CD14-positive monocyte (primary cell): ENCODE measurements around the gene CTNNA3. TPM values are rescaled to one million over a fixed set of nuclear protein-coding genes. Genes with fewer than 3 reads are reported as not detected.

Experiments
- DNase-seq, 3 donors: peaks; one replicate each; pipeline ENCODE4 v3.0.0-alpha.2; 2011 to 2022
- H2AFZ ChIP-seq: 2 replicates; pipeline ENCODE4 v1.6.0; 2012; ENCODE audit warnings: mild to moderate bottlenecking, low read depth, low read length, inconsistent platforms; ENCODE audit not compliant: insufficient read depth, poor library complexity, severe bottlenecking
- H3K27ac ChIP-seq, 2 donors: 1 replicate in 1 of 2; 2 replicates in 1 of 2; pipeline ENCODE4 v1.5.1; 2012 to 2013; ENCODE audit warnings: low read length in 2 of 2, control low read depth in 1 of 2, inconsistent platforms in 1 of 2, low read depth in 1 of 2, mild to moderate bottlenecking in 1 of 2
- H3K27me3 ChIP-seq, 2 donors: one replicate each; pipeline versions ENCODE4 v1.6.0 to v1.6.1; 2011 to 2013; ENCODE audit warnings: low read length in 2 of 2; ENCODE audit not compliant: control insufficient read depth in 2 of 2, insufficient read depth in 2 of 2
- H3K36me3 ChIP-seq, 2 donors: replicated peaks in 1 of 2; 1 replicate in 1 of 2; 2 replicates in 1 of 2; pipeline versions ENCODE4 v1.5.1 to v1.6.1; 2012 to 2013; ENCODE audit warnings: low read length in 2 of 2, control low read depth in 1 of 2, inconsistent platforms in 1 of 2, mild to moderate bottlenecking in 1 of 2; ENCODE audit not compliant: insufficient read depth in 2 of 2, control insufficient read depth in 1 of 2
- H3K4me1 ChIP-seq, 2 donors: 1 replicate in 1 of 2; 2 replicates in 1 of 2; pipeline versions ENCODE4 v1.5.1 to v1.6.1; 2012 to 2013; ENCODE audit warnings: low read length in 2 of 2, control low read depth in 1 of 2, inconsistent platforms in 1 of 2, mild to moderate bottlenecking in 1 of 2, moderate library complexity in 1 of 2; ENCODE audit not compliant: insufficient read depth in 2 of 2, control insufficient read depth in 1 of 2
- H3K4me2 ChIP-seq: replicated peaks from 2 replicates; pipeline ENCODE3; 2012; ENCODE audit warnings: low read length, moderate library complexity, mild to moderate bottlenecking; ENCODE audit not compliant: poor library complexity, severe bottlenecking; ENCODE audit errors: extremely low read depth
- H3K4me3 ChIP-seq, 3 experiments: fragments of 200-600 bp in 1 of 3; sonication (generic) in 1 of 3; replicated peaks in 1 of 3; 1 replicate in 2 of 3; 2 replicates in 1 of 3; pipeline ENCODE4 v1.5.1; 2011 to 2013; ENCODE audit warnings: low read length in 3 of 3, mild to moderate bottlenecking in 3 of 3, control low read depth in 2 of 3, low read depth in 2 of 3, inconsistent platforms in 1 of 3, moderate library complexity in 1 of 3
- H3K79me2 ChIP-seq: 2 replicates; pipeline ENCODE4 v1.6.0; 2012; ENCODE audit warnings: mild to moderate bottlenecking, control low read depth, inconsistent platforms, low read length, moderate library complexity; ENCODE audit not compliant: insufficient read depth
- H3K9ac ChIP-seq: 2 replicates; pipeline ENCODE4 v1.6.0; 2017; ENCODE audit warnings: low read length, mild to moderate bottlenecking; ENCODE audit not compliant: insufficient read depth, poor library complexity, severe bottlenecking
- H3K9me3 ChIP-seq, 2 donors: replicated peaks in 1 of 2; 1 replicate in 1 of 2; 2 replicates in 1 of 2; pipeline versions ENCODE4 v1.5.1 to v1.6.1; 2012 to 2013; ENCODE audit warnings: low read length in 2 of 2, control low read depth in 1 of 2; ENCODE audit not compliant: control insufficient read depth in 1 of 2, insufficient read depth in 1 of 2
- H4K20me1 ChIP-seq: 2 replicates; pipeline ENCODE4 v1.6.0; 2012; ENCODE audit warnings: mild to moderate bottlenecking, low read length, control low read depth, moderate library complexity; ENCODE audit not compliant: insufficient read depth
- H3K27ac Mint-ChIP-seq, 7 donors: one replicate each; pipeline ENCODE4 v1.8.0; 2020; ENCODE audit warnings: mild to moderate bottlenecking in 7 of 7, mixed read lengths in 7 of 7, moderate library complexity in 6 of 7, inconsistent platforms in 2 of 7
- H3K27me3 Mint-ChIP-seq, 3 donors: one replicate each; pipeline ENCODE4 v1.8.0; 2021 to 2022; ENCODE audit warnings: low read depth in 3 of 3, mild to moderate bottlenecking in 3 of 3, mixed read lengths in 3 of 3, moderate library complexity in 3 of 3, inconsistent platforms in 1 of 3
- H3K36me3 Mint-ChIP-seq, 2 donors: one replicate each; pipeline ENCODE4 v1.8.0; 2020; ENCODE audit warnings: mixed read lengths in 2 of 2, inconsistent platforms in 1 of 2, mild to moderate bottlenecking in 1 of 2
- H3K4me1 Mint-ChIP-seq: one replicate; pipeline ENCODE4 v1.8.0; 2020; ENCODE audit warnings: mild to moderate bottlenecking, mixed read lengths
- H3K4me3 Mint-ChIP-seq, 2 donors: one replicate each; pipeline ENCODE4 v1.8.0; 2020; ENCODE audit warnings: mild to moderate bottlenecking in 2 of 2, mixed read lengths in 2 of 2, moderate library complexity in 1 of 2
- H3K9me3 Mint-ChIP-seq, 7 donors: one replicate each; pipeline ENCODE4 v1.8.0; 2020 to 2022; ENCODE audit warnings: mixed read lengths in 7 of 7, mild to moderate bottlenecking in 6 of 7, moderate library complexity in 6 of 7, inconsistent platforms in 2 of 7
- CTCF ChIP-seq: fragments of 200-600 bp; IDR thresholded peaks from one replicate; pipeline ENCODE4 v1.8.0; 2022; ENCODE audit warnings: antibody characterized with exemption, mild to moderate bottlenecking
- WGBS: methylation state at CpG from one replicate; pipeline ENCODE4 v1.1.5; 2013; ENCODE audit warnings: missing lambda C conversion rate; ENCODE audit not compliant: insufficient coverage; 5-methylcytosine and 5-hydroxymethylcytosine counted together
- intact Hi-C, 2 donors: fragments of 100-400 bp; cut with micrococcal nuclease; formaldehyde crosslinking; loops; one replicate each; pipeline versions ENCODE4 v1.15.0 to v1.15.1; 2023
- polyA plus RNA-seq, 3 donors: library from polyadenylated mRNA; depleted of rRNA in 1 of 3; unstranded in 2 of 3; stranded (reverse) in 1 of 3; fragments of 300-500 nt in 2 of 3; fragments of >200 nt in 1 of 3; fragmentation: Illumina TruSeq in 2 of 3; gene quantifications; 1 replicate in 2 of 3; 2 replicates in 1 of 3; pipeline ENCODE4 v1.2.3, GENCODE V29; 2012 to 2021

CTNNA3 gene
- polyA plus RNA-seq, 3 donors: not detected

DNA sequence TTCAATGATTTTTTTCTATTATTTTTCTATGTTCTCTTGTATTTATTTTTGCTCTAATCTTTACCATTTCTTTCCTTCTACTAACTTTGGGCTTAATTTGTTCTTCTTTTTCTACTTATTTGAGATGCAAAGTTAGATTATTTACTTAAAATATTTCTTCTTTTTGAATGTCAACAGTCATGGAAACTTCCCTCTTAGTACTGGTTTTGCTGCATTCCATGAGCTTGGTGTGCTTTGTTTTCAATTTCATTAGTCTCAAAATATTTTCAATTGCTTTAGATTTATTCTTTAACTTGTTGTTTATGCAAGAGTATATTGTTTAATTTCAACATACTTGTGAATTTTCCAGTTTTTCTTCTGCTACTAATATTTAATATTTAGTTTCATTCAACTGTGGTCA, 539.8 kb downstream of the CTNNA3 start:
- peaks cover 4 to 10% of the 10 kb centered on the region in 2 donors for H3K9me3 ChIP-seq
- H4K20me1 ChIP-seq: no peaks in the 10 kb centered on the region
- TF ChIP-seq CTCF: no peak
- H3K27me3 ChIP-seq: no peaks in the 10 kb centered on the region
- Mint-ChIP-seq H3K9me3 (peaks cover 0 to 6% (median 4%) of the 10 kb centered on the region in 7 donors), H3K4me1 (no peaks in the 10 kb centered on the region), H3K4me3 (no peak overlapping the region), H3K36me3 (no peaks in the 10 kb centered on the region), H3K27ac (no peak overlapping the region), H3K27me3 (peaks cover 0 to 1% (median 0%) of the 10 kb centered on the region in 3 donors)
- no peak overlapping the region for H2AFZ ChIP-seq
- H3K4me2 ChIP-seq: no peak overlapping the region
- no peak overlapping the region for H3K27ac ChIP-seq
- intact Hi-C loops: no loop called here
- H3K36me3 ChIP-seq: no peaks in the 10 kb centered on the region
- H3K79me2 ChIP-seq: no peaks in the 10 kb centered on the region
- DNase-seq: no peak
- H3K4me3 ChIP-seq: no peak overlapping the region
- no peaks in the 10 kb centered on the region for H3K4me1 ChIP-seq
- no peak overlapping the region for H3K9ac ChIP-seq

DNA sequence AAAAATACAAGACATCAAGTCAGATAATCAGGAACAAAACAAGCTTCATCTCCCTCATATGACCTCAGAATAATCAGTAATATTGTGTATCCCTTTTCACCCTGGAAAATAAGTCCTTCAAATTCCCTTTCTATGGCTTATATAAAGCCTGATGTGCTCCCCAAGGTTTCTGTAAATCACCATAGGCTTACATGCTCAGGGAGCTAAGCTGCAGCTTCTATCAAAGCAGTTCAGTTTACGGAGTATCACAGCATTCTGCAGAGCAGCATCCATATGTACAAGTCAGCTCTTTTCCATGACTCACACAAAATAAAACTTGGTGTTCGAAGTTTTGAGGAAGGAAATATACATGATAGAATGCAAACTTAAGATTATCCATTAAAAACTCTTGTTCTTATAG, 544.5 kb downstream of the CTNNA3 start:
- Mint-ChIP-seq H3K27me3 (peaks cover 0 to 2% (median 0%) of the 10 kb centered on the region in 3 donors), H3K4me1 (no peaks in the 10 kb centered on the region), H3K36me3 (no peaks in the 10 kb centered on the region), H3K27ac (no peak overlapping the region), H3K4me3 (no peak overlapping the region), H3K9me3 (peaks cover 0 to 5% (median 0%) of the 10 kb centered on the region in 7 donors)
- Histone ChIP-seq H2AFZ (no peak overlapping the region), H3K27ac (no peak overlapping the region), H3K4me3 (no peak overlapping the region), H4K20me1 (no peaks in the 10 kb centered on the region), H3K4me1 (no peaks in the 10 kb centered on the region), H3K79me2 (no peaks in the 10 kb centered on the region), H3K36me3 (no peaks in the 10 kb centered on the region), H3K4me2 (no peak overlapping the region), H3K27me3 (no peaks in the 10 kb centered on the region), H3K9me3 (no peaks in the 10 kb centered on the region), H3K9ac (no peak overlapping the region)
- DNase-seq: no peak
- no CpG with 5 or more reads among the region's 2 CpGs for WGBS
- TF ChIP-seq CTCF: no peak
- intact Hi-C loops: no loop called here
